Measurements from ENCODE around the gene GPR158.

Gene GPR158

GRCh38 chr10:25130906-25131305, 43.9 kb upstream of the GPR158 start:
- Histone ChIP-seq H3K27me3 (ENCODE audit: low read length) (no peaks in the 10 kb centered on the region), H3F3A (ENCODE audit: insufficient read depth) (no peaks in the 10 kb centered on the region), H2AFZ (ENCODE audit: low read depth, low read length, severe bottlenecking) (no peak overlapping the region), H3K79me2 (ENCODE audit: insufficient read depth, low read length) (no peaks in the 10 kb centered on the region), H3K9ac (ENCODE audit: low read length) (no peak overlapping the region), H3K9me3 (ENCODE audit: insufficient read depth, low read length) (no peaks in the 10 kb centered on the region), H3K9me2 (replicated peaks; ENCODE audit: insufficient read depth, low read length) (no peaks in the 10 kb centered on the region), H3K27ac (ENCODE audit: low read depth, low read length) (no peak overlapping the region), H3K4me3 (ENCODE audit: insufficient read depth, low read length, poor library complexity, severe bottlenecking) (no peak overlapping the region), H3K36me3 (ENCODE audit: low read length) (no peaks in the 10 kb centered on the region), H3K4me2 (ENCODE audit: low read depth, low read length, poor library complexity, severe bottlenecking) (no peak overlapping the region), H4K20me1 (ENCODE audit: low read depth, low read length) (no peaks in the 10 kb centered on the region)
- TF ChIP-seq EZH2phosphoT487 (conservative IDR thresholded peaks at IDR 0.05; ENCODE audit: low read length) = no peak

- TF ChIP-seq EZH2phosphoT487 (conservative IDR thresholded peaks at IDR 0.05; ENCODE audit: low read length) = no peak
- no peak for TF ChIP-seq CTCF (IDR thresholded peaks at IDR 0.05; ENCODE audit: insufficient read depth, low read length, poor library complexity, severe bottlenecking)
- no peaks in the 10 kb centered on the region for H3K9me2 ChIP-seq (replicated peaks; ENCODE audit: insufficient read depth, low read length)
- no peaks in the 10 kb centered on the region for H3K79me2 ChIP-seq (ENCODE audit: insufficient read depth, low read length)
- no peaks in the 10 kb centered on the region for H3F3A ChIP-seq (ENCODE audit: insufficient read depth)
- no peaks in the 10 kb centered on the region for H3K9me3 ChIP-seq (ENCODE audit: insufficient read depth, low read length)
- no peak overlapping the region for H3K9ac ChIP-seq (ENCODE audit: low read length)
- no peak overlapping the region for H3K4me2 ChIP-seq (ENCODE audit: low read depth, low read length, poor library complexity, severe bottlenecking)
- no peak overlapping the region for H2AFZ ChIP-seq (ENCODE audit: low read depth, low read length, severe bottlenecking)
- no peak overlapping the region for H3K27ac ChIP-seq (ENCODE audit: low read depth, low read length)
- H3K27me3 ChIP-seq (ENCODE audit: low read length) = no peaks in the 10 kb centered on the region
- H3K4me3 ChIP-seq (ENCODE audit: insufficient read depth, low read length, poor library complexity, severe bottlenecking) = no peak overlapping the region
- no peaks in the 10 kb centered on the region for H3K36me3 ChIP-seq (ENCODE audit: low read length)
- no peaks in the 10 kb centered on the region for H4K20me1 ChIP-seq (ENCODE audit: low read depth, low read length)
Observed at GRCh38 chr10:25142116-25142864, 32.5 kb upstream of the GPR158 start.

- Histone ChIP-seq H3K9ac (ENCODE audit: low read length) (no peak overlapping the region), H3K4me3 (ENCODE audit: insufficient read depth, low read length, poor library complexity, severe bottlenecking) (no peak overlapping the region), H4K20me1 (ENCODE audit: low read depth, low read length) (no peaks in the 10 kb centered on the region), H2AFZ (ENCODE audit: low read depth, low read length, severe bottlenecking) (no peak overlapping the region), H3K27ac (ENCODE audit: low read depth, low read length) (no peak overlapping the region), H3F3A (ENCODE audit: insufficient read depth) (no peaks in the 10 kb centered on the region), H3K9me2 (replicated peaks; ENCODE audit: insufficient read depth, low read length) (no peaks in the 10 kb centered on the region), H3K27me3 (ENCODE audit: low read length) (no peaks in the 10 kb centered on the region), H3K9me3 (ENCODE audit: insufficient read depth, low read length) (no peaks in the 10 kb centered on the region), H3K79me2 (ENCODE audit: insufficient read depth, low read length) (no peaks in the 10 kb centered on the region), H3K4me2 (ENCODE audit: low read depth, low read length, poor library complexity, severe bottlenecking) (no peak overlapping the region), H3K36me3 (ENCODE audit: low read length) (no peaks in the 10 kb centered on the region)
- TF ChIP-seq CTCF (IDR thresholded peaks at IDR 0.05; ENCODE audit: insufficient read depth, low read length, poor library complexity, severe bottlenecking) (no peak), EZH2phosphoT487 (conservative IDR thresholded peaks at IDR 0.05; ENCODE audit: low read length) (no peak)
Observed at GRCh38 chr10:25157650-25158049, 17.2 kb upstream of the GPR158 start.

GRCh38 chr10:25159591-25159990, 15.2 kb upstream of the GPR158 start:
- H3K9me3 ChIP-seq (ENCODE audit: insufficient read depth, low read length) = no peaks in the 10 kb centered on the region
- TF ChIP-seq EZH2phosphoT487 (conservative IDR thresholded peaks at IDR 0.05; ENCODE audit: low read length) (no peak), CTCF (IDR thresholded peaks at IDR 0.05; ENCODE audit: insufficient read depth, low read length, poor library complexity, severe bottlenecking) (no peak)
- H3K4me2 ChIP-seq (ENCODE audit: low read depth, low read length, poor library complexity, severe bottlenecking) = no peak overlapping the region
- H3F3A ChIP-seq (ENCODE audit: insufficient read depth) = no peaks in the 10 kb centered on the region
- H3K27ac ChIP-seq (ENCODE audit: low read depth, low read length) = no peak overlapping the region
- H3K9me2 ChIP-seq (replicated peaks; ENCODE audit: insufficient read depth, low read length) = no peaks in the 10 kb centered on the region
- H3K4me3 ChIP-seq (ENCODE audit: insufficient read depth, low read length, poor library complexity, severe bottlenecking) = no peak overlapping the region
- H3K9ac ChIP-seq (ENCODE audit: low read length) = no peak overlapping the region
- H3K27me3 ChIP-seq (ENCODE audit: low read length) = no peaks in the 10 kb centered on the region
- no peaks in the 10 kb centered on the region for H3K36me3 ChIP-seq (ENCODE audit: low read length)
- no peaks in the 10 kb centered on the region for H3K79me2 ChIP-seq (ENCODE audit: insufficient read depth, low read length)
- H4K20me1 ChIP-seq (ENCODE audit: low read depth, low read length) = no peaks in the 10 kb centered on the region
- H2AFZ ChIP-seq (ENCODE audit: low read depth, low read length, severe bottlenecking) = no peak overlapping the region
